Neural cell (in vitro differentiated cells): ENCODE measurements around the gene OBSCN. TPM values are rescaled to one million over a fixed set of nuclear protein-coding genes. Genes with fewer than 3 reads are reported as not detected.

ENCODE experiments used
- H2AFZ ChIP-seq: fragments of 200-600, 300-800 bp; sonication (generic), shearing (Covaris generic); 2 replicates; pipeline ENCODE4 v1.6.0; 2014; ENCODE audit warnings: low read depth, mild to moderate bottlenecking, antibody characterized with exemption, low read length, moderate library complexity
- H3F3A ChIP-seq: fragments of 200-600 bp; shearing (Covaris generic); 2 replicates; pipeline ENCODE4 v1.6.1; 2016; ENCODE audit warnings: mild to moderate bottlenecking, moderate library complexity, mixed read lengths, antibody characterized with exemption, low read length; ENCODE audit not compliant: insufficient read depth, poor library complexity, severe bottlenecking
- H3K27ac ChIP-seq: fragments of 200-600, 300-800 bp; sonication (generic), shearing (Covaris generic); 2 replicates; pipeline ENCODE4 v1.5.1; 2014; ENCODE audit warnings: mild to moderate bottlenecking, low read length, moderate library complexity
- H3K27me3 ChIP-seq: fragments of 300-800, 200-600 bp; sonication (generic), shearing (Covaris generic); 2 replicates; pipeline ENCODE4 v1.6.0; 2014; ENCODE audit warnings: mild to moderate bottlenecking, low read depth, low read length, moderate library complexity; ENCODE audit not compliant: insufficient read depth
- H3K36me3 ChIP-seq: fragments of 300-800, 200-600 bp; sonication (generic), shearing (Covaris generic); 2 replicates; pipeline ENCODE4 v1.5.1; 2014; ENCODE audit warnings: mild to moderate bottlenecking, antibody characterized with exemption, low read length, moderate library complexity; ENCODE audit not compliant: insufficient read depth
- H3K4me2 ChIP-seq: fragments of 300-800, 200-600 bp; sonication (generic), shearing (Covaris generic); 2 replicates; pipeline ENCODE4 v1.6.0; 2014; ENCODE audit warnings: mild to moderate bottlenecking, low read length
- H3K4me3 ChIP-seq: fragments of 300-800, 200-600 bp; sonication (generic), shearing (Covaris generic); 2 replicates; pipeline ENCODE4 v1.5.1; 2014; ENCODE audit warnings: mild to moderate bottlenecking, low read length, moderate library complexity
- H3K79me2 ChIP-seq: fragments of 200-600 bp; shearing (Covaris generic); replicated peaks from 2 replicates; pipeline ENCODE4 v1.6.0; 2014; ENCODE audit warnings: mild to moderate bottlenecking, low read length, moderate library complexity; ENCODE audit not compliant: insufficient read depth
- H3K9ac ChIP-seq: fragments of 300-800, 200-600 bp; sonication (generic), shearing (Covaris generic); 2 replicates; pipeline ENCODE4 v1.6.1; 2016; ENCODE audit warnings: mild to moderate bottlenecking, low read length, mixed read lengths
- H3K9me2 ChIP-seq: fragments of 200-600 bp; shearing (Covaris generic); 2 replicates; pipeline ENCODE4 v1.6.1; 2016; ENCODE audit warnings: mild to moderate bottlenecking, low read length, mixed read lengths; ENCODE audit not compliant: insufficient read depth
- H3K9me3 ChIP-seq: fragments of 200-600, 300-800 bp; sonication (generic), shearing (Covaris generic); 2 replicates; pipeline ENCODE4 v1.6.1; 2016; ENCODE audit warnings: mild to moderate bottlenecking, mixed run types, low read length, moderate library complexity, mixed read lengths
- H4K20me1 ChIP-seq: fragments of 200-600 bp; shearing (Covaris generic); 2 replicates; pipeline ENCODE4 v1.6.1; 2016; ENCODE audit warnings: mild to moderate bottlenecking, mixed run types; ENCODE audit not compliant: insufficient read depth
- EZH2 ChIP-seq: fragments of 200-600, 300-800 bp; shearing (Covaris generic), sonication (generic); IDR thresholded peaks from 2 replicates; pipeline ENCODE4 v1.6.1; 2014; ENCODE audit warnings: antibody characterized with exemption, low read length, borderline replicate concordance, mild to moderate bottlenecking; ENCODE audit not compliant: insufficient read depth, poor library complexity, severe bottlenecking
- MXI1 ChIP-seq: fragments of 450-650 bp; conservative IDR thresholded peaks from 2 replicates; pipeline ENCODE4 v1.6.1; 2014; ENCODE audit warnings: antibody characterized with exemption, mild to moderate bottlenecking; ENCODE audit not compliant: poor library complexity, severe bottlenecking
- POLR2AphosphoS5 ChIP-seq: IDR thresholded peaks from 2 replicates; pipeline ENCODE4 v1.6.1; 2012
- RAD21 ChIP-seq: fragments of 450-650 bp; conservative IDR thresholded peaks from 2 replicates; pipeline ENCODE4 v1.6.1; 2014; ENCODE audit warnings: antibody characterized with exemption, mild to moderate bottlenecking, moderate library complexity
- SMC3 ChIP-seq: fragments of 450-650 bp; conservative IDR thresholded peaks from 2 replicates; pipeline ENCODE4 v1.6.1; 2014; ENCODE audit warnings: antibody characterized with exemption, mild to moderate bottlenecking, moderate library complexity; ENCODE audit not compliant: poor library complexity
- TAF1 ChIP-seq: IDR thresholded peaks from 2 replicates; pipeline ENCODE4 v1.6.1; 2012; ENCODE audit warnings: low read depth
- polyA plus RNA-seq: library from polyadenylated mRNA; depleted of rRNA; stranded (reverse); fragments of >200 nt; gene quantifications from 2 replicates; pipeline ENCODE4 v1.2.3, GENCODE V29; 2014
- TF ChIP-seq, protein P1 (sequence below): fragments of 450-650 bp; IDR thresholded peaks from 2 replicates; pipeline ENCODE4 v1.5.1; 2014; ENCODE audit warnings: antibody characterized with exemption, mild to moderate bottlenecking, moderate library complexity; ENCODE audit not compliant: poor library complexity, severe bottlenecking
- TF ChIP-seq, protein P2 (sequence below): IDR thresholded peaks from 2 replicates; pipeline ENCODE4 v1.6.1; 2012; ENCODE audit warnings: borderline replicate concordance

OBSCN gene
- polyA plus RNA-seq, 1 donor from 2014 or later, result 7.2 TPM

GRCh38 chr1:228400237-228400651 lies 192.4 kb downstream of the OBSCN start:
- no peaks in the 10 kb centered on the region for H3F3A ChIP-seq
- H3K27ac ChIP-seq, result no peak overlapping the region
- H4K20me1 ChIP-seq, result no peaks in the 10 kb centered on the region
- TF ChIP-seq EZH2 (no peak), RAD21 (no peak), SMC3 (no peak), MXI1 (no peak), TAF1 (no peak), POLR2AphosphoS5 (no peak)
- TF ChIP-seq, protein P1, sequence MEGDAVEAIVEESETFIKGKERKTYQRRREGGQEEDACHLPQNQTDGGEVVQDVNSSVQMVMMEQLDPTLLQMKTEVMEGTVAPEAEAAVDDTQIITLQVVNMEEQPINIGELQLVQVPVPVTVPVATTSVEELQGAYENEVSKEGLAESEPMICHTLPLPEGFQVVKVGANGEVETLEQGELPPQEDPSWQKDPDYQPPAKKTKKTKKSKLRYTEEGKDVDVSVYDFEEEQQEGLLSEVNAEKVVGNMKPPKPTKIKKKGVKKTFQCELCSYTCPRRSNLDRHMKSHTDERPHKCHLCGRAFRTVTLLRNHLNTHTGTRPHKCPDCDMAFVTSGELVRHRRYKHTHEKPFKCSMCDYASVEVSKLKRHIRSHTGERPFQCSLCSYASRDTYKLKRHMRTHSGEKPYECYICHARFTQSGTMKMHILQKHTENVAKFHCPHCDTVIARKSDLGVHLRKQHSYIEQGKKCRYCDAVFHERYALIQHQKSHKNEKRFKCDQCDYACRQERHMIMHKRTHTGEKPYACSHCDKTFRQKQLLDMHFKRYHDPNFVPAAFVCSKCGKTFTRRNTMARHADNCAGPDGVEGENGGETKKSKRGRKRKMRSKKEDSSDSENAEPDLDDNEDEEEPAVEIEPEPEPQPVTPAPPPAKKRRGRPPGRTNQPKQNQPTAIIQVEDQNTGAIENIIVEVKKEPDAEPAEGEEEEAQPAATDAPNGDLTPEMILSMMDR, result no peak
- TF ChIP-seq, protein P2, sequence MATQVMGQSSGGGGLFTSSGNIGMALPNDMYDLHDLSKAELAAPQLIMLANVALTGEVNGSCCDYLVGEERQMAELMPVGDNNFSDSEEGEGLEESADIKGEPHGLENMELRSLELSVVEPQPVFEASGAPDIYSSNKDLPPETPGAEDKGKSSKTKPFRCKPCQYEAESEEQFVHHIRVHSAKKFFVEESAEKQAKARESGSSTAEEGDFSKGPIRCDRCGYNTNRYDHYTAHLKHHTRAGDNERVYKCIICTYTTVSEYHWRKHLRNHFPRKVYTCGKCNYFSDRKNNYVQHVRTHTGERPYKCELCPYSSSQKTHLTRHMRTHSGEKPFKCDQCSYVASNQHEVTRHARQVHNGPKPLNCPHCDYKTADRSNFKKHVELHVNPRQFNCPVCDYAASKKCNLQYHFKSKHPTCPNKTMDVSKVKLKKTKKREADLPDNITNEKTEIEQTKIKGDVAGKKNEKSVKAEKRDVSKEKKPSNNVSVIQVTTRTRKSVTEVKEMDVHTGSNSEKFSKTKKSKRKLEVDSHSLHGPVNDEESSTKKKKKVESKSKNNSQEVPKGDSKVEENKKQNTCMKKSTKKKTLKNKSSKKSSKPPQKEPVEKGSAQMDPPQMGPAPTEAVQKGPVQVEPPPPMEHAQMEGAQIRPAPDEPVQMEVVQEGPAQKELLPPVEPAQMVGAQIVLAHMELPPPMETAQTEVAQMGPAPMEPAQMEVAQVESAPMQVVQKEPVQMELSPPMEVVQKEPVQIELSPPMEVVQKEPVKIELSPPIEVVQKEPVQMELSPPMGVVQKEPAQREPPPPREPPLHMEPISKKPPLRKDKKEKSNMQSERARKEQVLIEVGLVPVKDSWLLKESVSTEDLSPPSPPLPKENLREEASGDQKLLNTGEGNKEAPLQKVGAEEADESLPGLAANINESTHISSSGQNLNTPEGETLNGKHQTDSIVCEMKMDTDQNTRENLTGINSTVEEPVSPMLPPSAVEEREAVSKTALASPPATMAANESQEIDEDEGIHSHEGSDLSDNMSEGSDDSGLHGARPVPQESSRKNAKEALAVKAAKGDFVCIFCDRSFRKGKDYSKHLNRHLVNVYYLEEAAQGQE, result no peak
- no peak overlapping the region for H2AFZ ChIP-seq
- no peaks in the 10 kb centered on the region for H3K9me2 ChIP-seq
- H3K79me2 ChIP-seq, result peaks cover 15% of the 10 kb centered on the region
- H3K9ac ChIP-seq, result no peak overlapping the region
- H3K4me2 ChIP-seq, result no peak overlapping the region
- H3K36me3 ChIP-seq, result no peaks in the 10 kb centered on the region
- H3K27me3 ChIP-seq, result no peaks in the 10 kb centered on the region
- H3K9me3 ChIP-seq, result no peaks in the 10 kb centered on the region
- H3K4me3 ChIP-seq, result no peak overlapping the region

- Histone ChIP-seq H3K9me3 (no peaks in the 10 kb centered on the region), H3K4me3 (no peak overlapping the region), H3K9me2 (no peaks in the 10 kb centered on the region), H4K20me1 (no peaks in the 10 kb centered on the region), H3K36me3 (no peaks in the 10 kb centered on the region), H3K9ac (no peak overlapping the region), H3K27me3 (no peaks in the 10 kb centered on the region), H3K4me2 (no peak overlapping the region), H3K79me2 (peaks cover 21% of the 10 kb centered on the region), H2AFZ (no peak overlapping the region), H3F3A (no peaks in the 10 kb centered on the region), H3K27ac (no peak overlapping the region)
- no peak for TF ChIP-seq EZH2
- TF ChIP-seq, protein P1, result no peak
- no peak for TF ChIP-seq RAD21
- no peak for TF ChIP-seq POLR2AphosphoS5
- TF ChIP-seq, protein P2, result no peak
- TF ChIP-seq SMC3, result no peak
Observed at GRCh38 chr1:228400692-228401454, 193.0 kb downstream of the OBSCN start.
